ENCODE results near the gene SUFU.
"Not testable (repeated sequence)": the region's sequence is repeated elsewhere in the genome, so short reads cannot be mapped to it uniquely, and the experiment has no call there.

SUFU gene

GRCh38 chr10:102497545-102497944, 6.2 kb upstream of the SUFU start:
- no peak for TF ChIP-seq CTCF (conservative IDR thresholded peaks at IDR 0.05; ENCODE audit: low read depth, low read length)
- DNase-seq (ENCODE audit: low read depth), result no peak
- H3K4me3 ChIP-seq (ENCODE audit: low read depth, low read length), result no peak overlapping the region

GRCh38 chr10:102499356-102499755, 4.4 kb upstream of the SUFU start:
- no peak overlapping the region for H3K4me3 ChIP-seq (ENCODE audit: low read depth, low read length)
- DNase-seq (ENCODE audit: low read depth), result no peak
- no peak for TF ChIP-seq CTCF (conservative IDR thresholded peaks at IDR 0.05; ENCODE audit: low read depth, low read length)

GRCh38 chr10:102500686-102501085, 3.1 kb upstream of the SUFU start:
- H3K4me3 ChIP-seq (ENCODE audit: low read depth, low read length); DNase-seq (ENCODE audit: low read depth): not testable (repeated sequence)

- DNase-seq (ENCODE audit: low read depth), result peak; percentile 51
Measured at GRCh38 chr10:102501201-102502028, 2.4 kb upstream of the SUFU start.

GRCh38 chr10:102502029-102502336, 1.8 kb upstream of the SUFU start:
- peak overlapping the region; percentile 99 for H3K4me3 ChIP-seq (ENCODE audit: low read depth, low read length)

More at GRCh38 chr10:102501201-102502028, 2.4 kb upstream of the SUFU start:
- no peak for TF ChIP-seq CTCF (conservative IDR thresholded peaks at IDR 0.05; ENCODE audit: low read depth, low read length)
- peak overlapping the region; percentile 68 for H3K4me3 ChIP-seq (ENCODE audit: low read depth, low read length)

GRCh38 chr10:102502337-102503151, 1.2 kb upstream of the SUFU start, which contains the start of gene ACTR1A:
Gene ACTR1A (minus strand): TSS chr10:102502712. CDS start chr10:102502647, 65 bp downstream.
- no peak for TF ChIP-seq CTCF (conservative IDR thresholded peaks at IDR 0.05; ENCODE audit: low read depth, low read length)
- DNase-seq (ENCODE audit: low read depth), result peak; percentile 100
- peak within 1 kb of the TSS; percentile 99 for H3K4me3 ChIP-seq (ENCODE audit: low read depth, low read length)

More at GRCh38 chr10:102502029-102502336, 1.8 kb upstream of the SUFU start:
- no peak for TF ChIP-seq CTCF (conservative IDR thresholded peaks at IDR 0.05; ENCODE audit: low read depth, low read length)
- peak; percentile 100 for DNase-seq (ENCODE audit: low read depth)

- no peak for TF ChIP-seq CTCF (conservative IDR thresholded peaks at IDR 0.05; ENCODE audit: low read depth, low read length)
- peak; percentile 48 for DNase-seq (ENCODE audit: low read depth)
- peak overlapping the region; percentile 94 for H3K4me3 ChIP-seq (ENCODE audit: low read depth, low read length)
Measured at GRCh38 chr10:102504179-102504975, 605 bp downstream of the SUFU start.
